ENCODE results near the gene FAM184A. TPM values are rescaled to one million over a fixed set of nuclear protein-coding genes. Genes with fewer than 3 reads are reported as not detected.

FAM184A gene
- total and polyA plus RNA-seq, 12 donors: 0.91 to 5.2 (median 2.7) TPM

DNA sequence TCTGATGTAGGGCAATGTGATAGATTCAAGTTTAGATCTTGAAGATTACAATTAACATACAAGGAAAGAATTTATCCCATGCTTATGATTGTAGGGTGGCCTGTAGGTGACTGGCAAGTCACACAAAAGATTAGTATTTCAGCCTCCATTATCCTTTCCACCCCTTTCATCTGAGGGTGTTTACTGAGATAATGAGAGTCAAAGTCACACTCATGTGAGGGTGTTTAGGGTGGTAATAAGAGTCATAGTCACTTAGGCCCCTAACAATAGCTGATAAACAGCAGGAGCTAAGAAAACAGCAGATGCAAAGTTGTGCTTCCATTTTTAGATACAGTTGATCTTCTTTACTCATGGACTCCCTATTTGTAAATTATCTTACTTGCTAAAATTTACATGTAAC, 11.4 kb downstream of the FAM184A start:
- Histone ChIP-seq H3K27me3 (no peaks in the 10 kb centered on the region), H3K4me3 (no peak overlapping the region), H3K27ac (no peak overlapping the region), H3K9me3 (replicated peaks in 1 of 3) (no peaks in the 10 kb centered on the region), H3K36me3 (replicated peaks in 1 of 2) (no peaks in the 10 kb centered on the region), H3K4me1 (replicated peaks in 1 of 2) (no peaks in the 10 kb centered on the region)
- TF ChIP-seq POLR2A (IDR thresholded peaks at IDR 0.05): no peak
- TF ChIP-seq, protein P1, sequence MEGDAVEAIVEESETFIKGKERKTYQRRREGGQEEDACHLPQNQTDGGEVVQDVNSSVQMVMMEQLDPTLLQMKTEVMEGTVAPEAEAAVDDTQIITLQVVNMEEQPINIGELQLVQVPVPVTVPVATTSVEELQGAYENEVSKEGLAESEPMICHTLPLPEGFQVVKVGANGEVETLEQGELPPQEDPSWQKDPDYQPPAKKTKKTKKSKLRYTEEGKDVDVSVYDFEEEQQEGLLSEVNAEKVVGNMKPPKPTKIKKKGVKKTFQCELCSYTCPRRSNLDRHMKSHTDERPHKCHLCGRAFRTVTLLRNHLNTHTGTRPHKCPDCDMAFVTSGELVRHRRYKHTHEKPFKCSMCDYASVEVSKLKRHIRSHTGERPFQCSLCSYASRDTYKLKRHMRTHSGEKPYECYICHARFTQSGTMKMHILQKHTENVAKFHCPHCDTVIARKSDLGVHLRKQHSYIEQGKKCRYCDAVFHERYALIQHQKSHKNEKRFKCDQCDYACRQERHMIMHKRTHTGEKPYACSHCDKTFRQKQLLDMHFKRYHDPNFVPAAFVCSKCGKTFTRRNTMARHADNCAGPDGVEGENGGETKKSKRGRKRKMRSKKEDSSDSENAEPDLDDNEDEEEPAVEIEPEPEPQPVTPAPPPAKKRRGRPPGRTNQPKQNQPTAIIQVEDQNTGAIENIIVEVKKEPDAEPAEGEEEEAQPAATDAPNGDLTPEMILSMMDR (IDR thresholded peaks at IDR 0.05): no peak
- DNase-seq: no peak
- intact Hi-C loops (cut with DNase I): no loop called here

DNA sequence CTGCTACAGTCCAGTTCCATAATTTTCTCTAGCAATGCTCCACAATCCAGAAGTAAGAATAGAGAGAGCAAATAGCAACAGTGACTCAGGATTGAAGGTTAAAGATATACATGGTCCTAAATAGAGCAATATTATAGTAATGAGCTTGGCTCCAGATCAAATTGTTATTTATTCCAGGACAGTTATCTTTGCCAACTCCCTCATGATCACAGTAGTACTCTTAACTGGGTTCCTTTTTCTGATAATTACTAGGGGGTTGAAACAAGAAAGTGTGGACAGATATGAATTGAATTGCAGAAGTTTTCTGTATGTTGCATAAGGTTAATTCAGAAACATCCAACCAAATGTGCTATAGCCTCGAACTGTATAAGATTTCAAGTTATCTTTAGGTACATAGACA, 11.9 kb downstream of the FAM184A start:
- DNase-seq: no peak
- no peaks in the 10 kb centered on the region for H3K4me1 ChIP-seq (replicated peaks in 1 of 2)
- no peaks in the 10 kb centered on the region for H3K9me3 ChIP-seq (replicated peaks in 1 of 3)
- no peak for TF ChIP-seq POLR2A (IDR thresholded peaks at IDR 0.05)
- TF ChIP-seq, protein P1 (IDR thresholded peaks at IDR 0.05): no peak
- 82 to 93% (median 83%) methylated on average over 1 of the region's 1 CpG for WGBS, 4 donors
- no peak overlapping the region for H3K27ac ChIP-seq
- H3K4me3 ChIP-seq: no peak overlapping the region
- H3K36me3 ChIP-seq (replicated peaks in 1 of 2): no peaks in the 10 kb centered on the region
- intact Hi-C loops (cut with DNase I): no loop called here
- H3K27me3 ChIP-seq: no peaks in the 10 kb centered on the region

DNA sequence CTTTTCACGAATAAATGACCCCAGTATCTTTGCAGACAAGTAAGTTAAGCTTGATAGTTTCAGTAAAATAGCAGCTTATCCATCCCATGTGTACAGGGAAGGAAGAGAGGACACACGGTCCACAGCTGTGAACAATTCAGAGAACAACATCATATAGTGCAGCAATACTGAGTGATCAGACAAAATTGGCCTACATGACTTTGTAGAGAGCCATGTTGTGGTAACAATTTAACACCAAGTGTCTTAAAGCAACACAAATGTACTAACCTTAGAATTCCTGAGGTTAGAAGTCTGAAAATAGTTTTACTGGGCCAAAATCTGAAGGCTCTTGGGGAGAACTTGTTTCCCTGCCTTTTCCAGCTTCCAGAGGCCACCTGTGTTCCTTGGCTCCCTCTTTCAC, 12.5 kb downstream of the FAM184A start:
- 87 to 91% (median 89%) methylated on average over 2 of the region's 2 CpGs for WGBS, 4 donors
- TF ChIP-seq, protein P1 (IDR thresholded peaks at IDR 0.05): no peak
- no peak for TF ChIP-seq POLR2A (IDR thresholded peaks at IDR 0.05)
- H3K4me3 ChIP-seq: no peak overlapping the region

DNA sequence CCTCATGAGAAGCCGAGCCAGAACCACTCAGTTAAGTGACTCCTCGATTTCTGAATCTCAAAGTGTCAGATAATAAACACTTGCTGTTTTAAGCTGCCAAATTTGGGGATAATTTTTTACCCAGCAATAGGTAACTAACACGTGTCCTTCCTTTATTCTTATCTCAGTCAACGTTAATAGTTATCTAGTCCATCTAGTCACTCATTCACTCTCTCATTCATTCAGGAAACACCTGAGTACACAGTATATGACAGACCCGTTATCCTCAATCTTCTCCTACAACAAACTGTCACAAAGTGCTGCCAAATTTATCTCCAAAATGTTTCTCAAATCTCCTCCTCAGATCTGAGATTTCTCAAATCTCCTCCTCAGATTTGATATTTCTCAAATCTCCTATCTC, 13.1 kb downstream of the FAM184A start:
- no peaks in the 10 kb centered on the region for H3K27me3 ChIP-seq
- WGBS, 4 donors: 77 to 88% (median 83%) methylated on average over 5 of the region's 5 CpGs
- no peak overlapping the region for H3K27ac ChIP-seq
- TF ChIP-seq, protein P1 (IDR thresholded peaks at IDR 0.05): no peak
- TF ChIP-seq POLR2A (IDR thresholded peaks at IDR 0.05): no peak
- DNase-seq: no peak
- no peak overlapping the region for H3K4me3 ChIP-seq
- no peaks in the 10 kb centered on the region for H3K4me1 ChIP-seq (replicated peaks in 1 of 2)
- H3K36me3 ChIP-seq (replicated peaks in 1 of 2): no peaks in the 10 kb centered on the region
- no peaks in the 10 kb centered on the region for H3K9me3 ChIP-seq (replicated peaks in 1 of 3)
- intact Hi-C loops (cut with DNase I): no loop called here

More for the DNA sequence above, 12.5 kb downstream of the FAM184A start:
- Histone ChIP-seq H3K27me3 (no peaks in the 10 kb centered on the region), H3K4me1 (replicated peaks in 1 of 2) (no peaks in the 10 kb centered on the region), H3K27ac (no peak overlapping the region), H3K9me3 (replicated peaks in 1 of 3) (no peaks in the 10 kb centered on the region), H3K36me3 (replicated peaks in 1 of 2) (no peaks in the 10 kb centered on the region)
- DNase-seq: no peak
- intact Hi-C loops (cut with DNase I): no loop called here
